GM18517 (cell line): ENCODE results near the gene CDK5R2.

ENCODE experiments used
- ATAC-seq: cut with Tn5 transposase; IDR thresholded peaks from one replicate; pipeline ENCODE4 v1.9.1; 2021; ENCODE audit warnings: mild to moderate bottlenecking, moderate library complexity; ENCODE audit not compliant: unreplicated experiment

Gene CDK5R2

GRCh38 chr2:218986148-218986761, 26.8 kb downstream of the CDK5R2 start:
- no peak for ATAC-seq

- no peak for ATAC-seq
These were observed 28.7 kb downstream of the CDK5R2 start for GRCh38 chr2:218988164-218988563.

- no peak for ATAC-seq
These were observed 29.2 kb downstream of the CDK5R2 start for GRCh38 chr2:218988650-218989049.

- ATAC-seq = no peak
These were observed 30.6 kb downstream of the CDK5R2 start for GRCh38 chr2:218990052-218990451.

- no peak for ATAC-seq
These were observed 31.1 kb downstream of the CDK5R2 start for GRCh38 chr2:218990612-218991011.

- ATAC-seq = no peak
These were observed 32.3 kb downstream of the CDK5R2 start for GRCh38 chr2:218991674-218992168.

GRCh38 chr2:218992196-218992595, 32.7 kb downstream of the CDK5R2 start:
- ATAC-seq = no peak

- no peak for ATAC-seq
These were observed 33.4 kb downstream of the CDK5R2 start for GRCh38 chr2:218992703-218993344.

- ATAC-seq = no peak
These were observed 34.2 kb downstream of the CDK5R2 start, which contains the start of gene CRYBA2 for GRCh38 chr2:218993345-218994315. CRYBA2 (minus strand) TSS chr2:218993422; CDS start chr2:218993176, 246 bp downstream.

GRCh38 chr2:218995561-218995960, 36.1 kb downstream of the CDK5R2 start:
- no peak for ATAC-seq

- no peak for ATAC-seq
These were observed 36.7 kb downstream of the CDK5R2 start for GRCh38 chr2:218995972-218996711.

- no peak for ATAC-seq
These were observed 37.5 kb downstream of the CDK5R2 start for GRCh38 chr2:218996937-218997336.

- ATAC-seq = no peak
These were observed 38.3 kb downstream of the CDK5R2 start for GRCh38 chr2:218997731-218998130.

GRCh38 chr2:218998414-218999002, 39.0 kb downstream of the CDK5R2 start:
- ATAC-seq = no peak

GRCh38 chr2:218999021-218999880, 39.8 kb downstream of the CDK5R2 start:
- no peak for ATAC-seq

GRCh38 chr2:218999881-219000568, 40.6 kb downstream of the CDK5R2 start:
- no peak for ATAC-seq

GRCh38 chr2:219000569-219000960, 41.1 kb downstream of the CDK5R2 start:
- ATAC-seq = no peak

- ATAC-seq = no peak
These were observed 41.7 kb downstream of the CDK5R2 start for GRCh38 chr2:219001100-219001576.
